ENCODE measurements around the gene CYRIA.

Gene CYRIA

DNA sequence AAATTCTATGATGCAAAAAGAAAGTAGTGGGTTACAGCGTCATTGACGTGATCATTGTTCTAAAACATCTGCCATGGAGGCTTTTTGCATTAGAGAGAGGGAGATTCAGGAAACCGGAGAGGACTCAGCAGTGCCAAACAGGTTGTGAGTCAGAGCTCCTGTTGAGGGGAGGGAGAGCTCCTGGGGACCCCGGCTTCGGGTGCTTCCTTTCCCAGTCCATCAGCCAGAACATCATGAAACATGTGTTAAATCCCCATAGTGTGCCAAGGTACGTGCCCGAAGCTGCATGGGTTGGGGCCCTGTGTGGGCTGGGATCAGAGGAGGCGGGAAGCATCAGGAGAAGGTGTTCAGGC, 791 bp upstream of the CYRIA start:
- FAIRE-seq, result no peak

DNA sequence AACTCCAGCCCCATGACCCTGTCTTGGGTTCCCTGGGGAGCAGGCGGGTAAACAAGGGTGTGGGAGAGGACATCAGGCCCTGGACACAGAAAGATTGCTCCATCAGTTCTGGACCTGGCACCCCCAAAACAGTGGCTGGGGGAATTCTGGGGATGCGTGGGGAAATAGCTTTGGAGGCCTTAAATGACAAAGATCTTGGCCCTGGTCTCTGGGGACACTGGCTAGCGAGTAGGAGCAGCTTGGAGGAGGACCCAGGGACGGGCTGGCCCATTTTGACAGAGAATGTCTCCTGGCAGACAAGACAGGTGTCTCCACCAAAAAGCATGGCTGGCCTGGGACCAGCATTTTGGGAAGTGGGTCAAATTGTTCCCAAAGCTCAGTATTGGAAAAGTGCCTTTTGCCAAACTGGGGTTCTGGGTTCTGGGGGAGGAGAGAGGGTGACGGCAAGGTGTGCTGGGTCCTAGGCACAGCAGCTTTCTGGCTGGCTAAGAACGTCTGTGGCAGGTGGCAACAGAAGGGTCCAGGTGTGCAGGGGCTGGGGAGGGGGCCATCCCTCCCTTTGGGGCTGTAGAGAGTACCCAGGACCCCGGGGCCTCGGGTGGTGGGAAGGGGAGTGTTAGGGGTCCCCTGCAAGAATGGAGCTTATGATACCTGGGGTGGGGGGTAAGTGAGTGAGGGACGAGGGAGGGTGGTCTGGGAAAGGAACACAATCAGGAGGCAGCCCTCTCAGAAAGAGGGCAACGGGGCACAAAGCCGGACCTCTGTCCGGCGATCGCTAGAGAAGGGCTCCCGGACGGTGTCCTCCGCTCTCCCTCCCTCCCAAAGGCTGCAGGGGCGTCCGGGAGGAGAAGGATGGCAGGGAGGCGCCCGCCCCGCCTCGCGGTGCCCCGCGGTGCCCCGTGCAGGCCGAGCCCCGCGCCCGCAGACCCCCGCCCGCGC, 556 bp downstream of the CYRIA start:
- no peak for FAIRE-seq

DNA sequence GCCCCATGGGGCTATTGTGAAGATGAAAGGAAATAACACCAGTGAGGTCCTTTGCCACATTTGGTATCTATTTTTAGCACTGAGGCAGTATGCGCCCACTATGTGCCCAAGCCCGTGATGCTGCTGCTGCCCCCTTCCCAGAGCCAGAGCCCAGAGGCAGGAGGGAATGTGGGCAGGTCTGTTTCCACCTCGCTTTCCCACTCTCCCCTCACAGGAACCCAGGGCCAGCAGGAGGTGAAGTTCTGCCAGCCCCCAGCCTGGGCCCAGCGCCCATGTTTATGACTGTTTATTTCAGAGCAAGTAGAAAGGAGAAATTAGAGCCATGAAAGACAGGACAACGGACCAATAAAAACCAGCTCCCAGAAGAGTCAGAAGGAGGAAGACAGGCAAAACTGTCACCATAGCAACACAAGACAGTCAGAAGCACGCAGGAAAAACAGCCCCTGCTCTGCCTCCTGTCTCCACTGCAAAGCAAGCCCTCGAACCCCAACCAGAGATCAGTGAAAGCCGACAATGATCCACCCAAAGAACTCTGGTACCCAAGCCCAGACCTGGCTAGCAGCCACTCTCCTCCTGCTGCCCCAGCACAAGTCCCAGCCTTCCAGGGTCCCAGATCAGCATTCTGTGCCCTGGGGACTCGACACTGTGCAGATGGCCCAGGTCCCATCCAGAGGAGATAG, 1.4 kb downstream of the CYRIA start:
- FAIRE-seq, result no peak

GRCh38 chr2:16663121-16663905, 2.3 kb downstream of the CYRIA start:
- FAIRE-seq, result no peak

GRCh38 chr2:16661936-16662839, 3.4 kb downstream of the CYRIA start:
- no peak for FAIRE-seq

DNA sequence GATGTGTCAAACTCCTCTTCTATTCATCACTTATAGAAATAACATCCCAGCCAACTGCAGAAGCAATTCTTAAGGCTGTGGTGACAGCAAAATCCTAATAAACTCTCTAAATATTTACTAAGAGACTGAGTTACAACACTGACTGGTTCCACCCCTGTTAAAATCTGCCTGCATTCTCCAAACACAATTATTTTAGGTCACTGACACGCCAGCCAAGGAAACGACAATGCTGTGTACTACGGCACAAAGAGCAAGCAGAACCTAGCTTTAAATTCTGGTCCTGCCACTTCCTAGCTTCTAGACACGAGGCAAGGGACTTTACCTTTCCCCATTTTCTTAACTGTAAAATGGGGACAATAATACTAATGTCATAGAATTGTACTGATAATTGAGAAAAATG, 4.1 kb downstream of the CYRIA start:
- no peak for FAIRE-seq

DNA sequence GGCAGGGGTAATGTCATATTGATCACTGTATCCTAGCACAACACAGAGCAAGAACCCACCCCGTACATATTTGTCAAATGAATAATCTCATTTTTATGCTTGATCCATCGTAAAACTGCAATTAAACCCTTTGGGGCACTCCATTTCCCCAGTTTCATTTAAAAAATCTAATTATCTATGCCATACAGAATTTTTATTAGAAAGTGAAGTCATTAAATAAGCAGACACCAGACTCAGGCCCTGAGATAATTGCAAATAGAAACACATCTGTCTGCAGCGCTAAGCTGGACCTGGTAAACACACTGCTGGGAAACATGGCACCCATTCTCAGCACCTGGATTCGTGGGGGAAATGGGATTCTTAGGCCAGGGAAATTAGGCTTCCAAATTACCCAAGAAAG, 5.1 kb downstream of the CYRIA start:
- FAIRE-seq, result no peak

DNA sequence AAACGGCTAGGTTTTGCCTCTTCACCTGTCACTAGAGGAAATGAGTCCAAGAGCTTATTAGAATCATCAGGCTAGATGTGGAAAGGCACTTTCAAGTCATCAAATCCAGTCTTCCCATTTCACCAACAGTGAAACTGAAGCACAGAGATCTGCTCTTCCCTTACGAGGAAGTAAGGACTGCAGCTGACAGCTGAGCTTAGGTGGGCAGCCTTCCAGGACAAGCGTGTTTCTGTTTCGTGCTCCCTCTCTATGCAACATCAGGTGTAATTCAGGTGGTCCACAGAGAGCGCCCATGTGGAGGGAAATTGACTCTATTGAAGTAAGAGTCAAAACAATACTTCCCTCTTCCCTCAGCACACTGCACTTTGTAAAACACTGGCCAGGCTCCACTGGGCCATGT, 5.5 kb downstream of the CYRIA start:
- FAIRE-seq, result no peak

GRCh38 chr2:16658076-16658739, 7.4 kb downstream of the CYRIA start:
- FAIRE-seq, result no peak

GRCh38 chr2:16657671-16658070, 8.0 kb downstream of the CYRIA start:
- no peak for FAIRE-seq

DNA sequence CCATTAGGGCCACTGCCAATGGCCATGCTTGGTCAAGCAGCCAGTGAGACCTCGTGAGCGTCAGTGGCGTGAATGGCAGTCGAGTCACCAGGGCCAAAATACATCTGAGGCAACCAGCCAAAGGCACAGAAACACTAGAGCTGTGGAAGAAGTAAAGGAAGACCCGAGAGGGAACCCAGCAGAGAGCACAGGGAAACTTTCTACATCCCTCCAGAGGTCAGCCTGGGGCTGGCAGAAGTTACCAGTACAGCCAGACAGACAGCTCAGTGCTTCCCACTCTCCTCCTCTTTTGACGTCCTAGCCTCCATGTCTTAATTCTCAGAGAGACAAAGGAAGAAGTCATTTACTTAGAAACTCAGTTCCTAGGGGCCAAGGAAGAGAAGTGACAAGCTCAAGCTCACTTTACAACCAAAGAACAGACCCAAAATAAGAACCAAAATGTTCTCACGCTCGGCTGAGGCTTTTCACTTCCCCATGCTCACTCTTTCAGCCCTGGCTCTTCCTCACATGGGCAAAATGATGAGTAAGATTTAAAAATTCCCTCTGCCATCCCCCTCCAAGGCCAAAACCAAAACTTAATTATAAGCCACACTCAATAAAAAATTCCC, 8.7 kb downstream of the CYRIA start:
- no peak for FAIRE-seq

DNA sequence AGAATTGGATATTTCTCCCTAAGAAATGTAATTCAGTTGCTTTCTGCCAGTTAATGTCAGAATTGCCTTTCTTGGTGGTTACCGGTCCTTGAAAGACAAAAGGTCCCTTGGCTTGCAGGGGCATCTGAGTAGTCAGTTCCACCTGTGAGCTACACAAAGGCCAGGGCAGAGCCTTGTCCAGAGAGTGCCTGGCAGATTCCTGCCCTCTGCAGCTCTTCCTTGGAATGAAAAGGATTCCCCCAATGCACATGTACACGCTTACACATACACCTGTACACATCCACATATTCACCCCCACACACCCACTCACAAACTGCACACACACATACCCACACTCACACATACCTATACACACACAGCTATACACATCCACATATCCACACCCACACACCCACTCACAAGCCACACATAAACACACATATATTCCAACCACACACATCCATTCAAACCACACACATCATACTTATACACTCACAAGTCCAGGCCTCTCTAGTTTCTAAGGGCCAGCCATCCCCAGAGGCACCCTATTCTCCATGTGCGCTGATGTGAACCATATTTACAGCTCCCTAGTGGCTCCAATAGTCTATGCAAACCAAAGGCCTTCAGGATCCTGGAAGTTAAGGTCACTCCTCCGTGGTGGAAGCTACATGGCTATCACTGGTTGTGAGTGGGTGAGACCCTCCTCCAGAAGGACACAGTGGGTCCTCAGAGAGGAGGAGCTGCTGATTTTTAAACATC, 9.6 kb downstream of the CYRIA start:
- FAIRE-seq, result no peak

DNA sequence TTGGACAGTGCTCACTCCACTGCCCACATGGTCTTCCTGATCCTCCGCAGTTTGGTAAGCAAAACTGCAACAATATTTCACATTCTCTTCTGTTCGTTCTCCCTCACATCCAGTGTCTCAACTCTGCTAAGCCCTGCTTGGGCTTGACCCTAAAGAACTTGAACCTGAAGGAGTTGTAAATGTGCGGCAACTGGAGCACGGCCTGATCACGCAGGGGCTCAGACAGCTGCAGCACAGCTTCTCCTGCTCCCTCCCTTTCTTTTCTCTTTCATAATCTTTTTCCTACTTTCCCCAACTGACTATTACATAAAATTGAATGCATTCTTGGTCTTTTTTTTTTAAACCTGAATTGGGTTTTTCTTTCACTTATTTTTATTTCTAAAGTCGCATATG, 10.2 kb downstream of the CYRIA start:
- no peak for FAIRE-seq

DNA sequence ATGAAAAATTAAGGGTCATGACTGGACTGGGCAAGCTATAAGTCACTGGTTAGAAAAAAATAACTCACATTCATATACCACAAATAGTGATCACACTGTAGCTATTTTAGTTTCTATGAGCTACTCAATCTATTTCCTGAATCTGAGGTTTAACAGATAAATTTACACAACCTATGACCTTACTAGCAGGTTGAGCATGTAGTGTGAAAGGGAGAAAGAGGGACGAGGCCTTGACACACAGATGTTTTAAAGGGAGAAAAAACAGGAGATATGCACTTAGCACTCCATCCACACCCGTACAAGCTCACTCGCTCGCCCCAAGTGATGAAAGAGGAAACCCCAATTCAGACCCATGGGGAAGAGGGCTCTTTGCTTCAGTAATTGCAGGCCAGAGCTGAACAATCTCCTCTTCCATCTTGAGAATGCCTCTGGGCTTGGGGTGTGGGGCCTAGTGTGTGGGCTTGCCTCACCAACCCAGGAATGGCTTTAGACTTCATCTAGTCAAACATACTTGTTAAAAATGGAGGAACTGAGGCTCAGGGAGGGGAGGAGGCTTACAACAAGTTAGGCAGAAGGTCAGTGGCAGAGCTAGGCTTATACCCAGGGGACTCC, 10.7 kb downstream of the CYRIA start:
- no peak for FAIRE-seq

DNA sequence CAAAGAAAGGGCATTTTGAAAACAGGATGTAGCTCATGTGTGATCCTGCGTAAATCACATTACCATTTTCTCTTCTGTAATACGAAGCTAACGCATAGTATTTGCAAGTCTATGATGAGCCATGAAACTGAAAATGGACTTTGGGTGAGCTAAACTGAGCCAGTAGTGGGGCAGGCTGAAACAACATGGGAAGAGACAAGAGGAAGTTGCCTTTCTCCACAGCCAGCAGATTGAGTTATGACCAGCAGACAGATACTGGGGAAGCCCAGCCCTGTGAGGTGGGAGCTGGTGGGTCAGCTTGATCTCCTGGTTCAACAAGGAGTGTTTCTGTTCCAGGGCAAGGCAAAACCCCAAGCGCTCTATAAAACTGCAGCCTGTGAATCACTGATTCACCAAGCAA, 11.8 kb downstream of the CYRIA start:
- no peak for FAIRE-seq

GRCh38 chr2:16653083-16653375, 12.6 kb downstream of the CYRIA start:
- FAIRE-seq, result no peak

- FAIRE-seq, result no peak
These were observed 13.1 kb downstream of the CYRIA start for GRCh38 chr2:16652296-16653082.

DNA sequence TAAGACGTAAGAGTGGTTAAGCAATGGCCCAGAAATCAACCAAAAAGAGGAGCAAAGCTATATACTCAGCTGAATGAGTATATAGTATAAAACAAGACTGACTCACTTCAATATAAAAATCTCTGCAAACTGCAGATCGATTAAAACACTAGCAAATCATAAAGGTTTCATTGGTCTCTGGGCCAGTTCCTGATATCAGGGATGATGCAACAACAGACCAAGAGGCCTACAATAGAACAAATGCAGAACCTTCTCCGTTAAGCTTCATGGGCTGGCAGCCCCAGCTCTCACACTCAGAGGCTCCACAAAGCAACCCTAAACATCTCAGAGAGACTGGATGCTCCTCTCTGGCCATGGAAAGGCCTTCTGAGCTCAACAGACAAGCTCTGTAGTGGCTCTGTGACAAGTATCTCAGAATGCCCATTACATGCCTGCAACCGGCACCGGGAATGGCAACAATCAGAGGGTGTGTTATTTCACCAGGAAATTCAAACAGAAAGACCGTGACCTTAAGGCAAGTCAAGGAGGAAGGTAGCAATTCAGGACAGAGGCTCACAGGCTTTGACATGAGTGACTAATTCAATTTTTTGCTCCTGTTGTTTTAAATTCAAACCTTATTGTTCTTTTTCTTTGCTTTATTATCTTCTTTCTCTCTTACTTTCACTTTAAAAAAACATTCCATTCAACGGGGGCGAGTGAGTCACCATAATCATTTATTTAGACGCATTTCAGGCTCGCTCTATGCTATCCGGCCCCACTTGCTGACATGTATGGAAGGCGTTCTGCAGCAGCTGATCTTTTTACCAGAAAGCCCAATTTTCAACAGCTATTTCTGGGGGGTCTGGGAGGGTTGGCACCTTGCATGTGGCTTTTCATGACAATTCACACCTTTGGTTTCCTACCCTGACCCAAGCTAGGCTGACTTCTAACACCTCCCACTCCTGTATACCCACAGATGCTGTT, 15.1 kb downstream of the CYRIA start:
- FAIRE-seq, result no peak

All from G401.6 (cell line).